Neural progenitor cell (in vitro differentiated cells): ENCODE data around the gene UNC13B. TPM values are rescaled to one million over a fixed set of nuclear protein-coding genes. Genes with fewer than 3 reads are reported as not detected.
A peak's percentile ranks its signal among the peaks of the same experiment; 100 is the strongest.

Experiments used
- DNase-seq: peaks from one replicate; pipeline ENCODE4 v3.0.0-alpha.2; 2016; ENCODE audit warnings: low spot score
- H2AFZ ChIP-seq: fragments of 200-600 bp; sonication (generic); replicated peaks from 2 replicates; pipeline ENCODE4 v1.6.1; 2016; ENCODE audit warnings: antibody characterized with exemption
- H3F3A ChIP-seq: fragments of 200-600 bp; sonication (generic); 2 replicates; pipeline ENCODE4 v1.6.1; 2016; ENCODE audit warnings: antibody characterized with exemption, low read depth
- H3K27ac ChIP-seq: fragments of 200-600 bp; sonication (generic); 2 replicates; pipeline ENCODE4 v1.5.1; 2016; ENCODE audit warnings: mild to moderate bottlenecking
- H3K27me3 ChIP-seq: fragments of 200-600 bp; sonication (generic); 2 replicates; pipeline ENCODE4 v1.6.1; 2016; ENCODE audit warnings: mild to moderate bottlenecking, moderate library complexity
- H3K36me3 ChIP-seq: fragments of 200-600 bp; sonication (generic); 2 replicates; pipeline ENCODE4 v1.5.1; 2016
- H3K4me1 ChIP-seq: fragments of 200-600 bp; sonication (generic); 2 replicates; pipeline ENCODE4 v1.6.1; 2016; ENCODE audit warnings: mixed run types
- H3K4me2 ChIP-seq: fragments of 200-600 bp; sonication (generic); 2 replicates; pipeline ENCODE4 v1.6.1; 2016
- H3K4me3 ChIP-seq: fragments of 200-600 bp; sonication (generic); 2 replicates; pipeline ENCODE4 v1.5.1; 2016
- H3K79me2 ChIP-seq: fragments of 200-600 bp; sonication (generic); 2 replicates; pipeline ENCODE4 v1.6.1; 2016; ENCODE audit warnings: low read depth
- H3K9ac ChIP-seq: fragments of 200-600 bp; sonication (generic); 2 replicates; pipeline ENCODE4 v1.6.1; 2016
- H3K9me3 ChIP-seq: fragments of 200-600 bp; sonication (generic); 2 replicates; pipeline ENCODE4 v1.5.1; 2016; ENCODE audit warnings: low read depth
- H4K20me1 ChIP-seq: fragments of 200-600 bp; sonication (generic); 2 replicates; pipeline ENCODE4 v1.6.1; 2016; ENCODE audit warnings: low read depth
- H3K27ac Mint-ChIP-seq: 3 replicates; pipeline ENCODE4 v1.8.0; 2021; ENCODE audit warnings: mixed read lengths
- H3K27me3 Mint-ChIP-seq: 2 replicates; pipeline ENCODE4 v1.8.0; 2022; ENCODE audit warnings: low read depth, mild to moderate bottlenecking, inconsistent platforms, moderate library complexity, mixed read lengths; ENCODE audit not compliant: insufficient read depth
- H3K36me3 Mint-ChIP-seq: 3 replicates; pipeline ENCODE4 v1.8.0; 2021; ENCODE audit warnings: mixed read lengths
- H3K4me1 Mint-ChIP-seq: 3 replicates; pipeline ENCODE4 v1.8.0; 2021; ENCODE audit warnings: mixed read lengths
- H3K4me3 Mint-ChIP-seq: 3 replicates; pipeline ENCODE4 v1.8.0; 2021; ENCODE audit warnings: mild to moderate bottlenecking, moderate library complexity, mixed read lengths
- H3K9me3 Mint-ChIP-seq: 3 replicates; pipeline ENCODE4 v1.8.0; 2020; ENCODE audit warnings: mixed read lengths
- EZH2 ChIP-seq: fragments of 200-600 bp; sonication (generic); IDR thresholded peaks from 2 replicates; pipeline ENCODE4 v1.6.1; 2017; ENCODE audit warnings: antibody characterized with exemption, mild to moderate bottlenecking, moderate library complexity
- EZH2phosphoT487 ChIP-seq: fragments of 200-600 bp; sonication (generic); IDR thresholded peaks from 2 replicates; pipeline ENCODE4 v1.6.1; 2017; ENCODE audit warnings: antibody characterized with exemption
- total RNA-seq: library from RNA; depleted of rRNA; stranded (reverse); fragments of >200 nt; gene quantifications from 2 replicates; pipeline ENCODE4 v1.2.3, GENCODE V29; 2015; ENCODE audit warnings: low replicate concordance
- TF ChIP-seq, protein P1 (sequence below): fragments of 200-600 bp; sonication (generic); IDR thresholded peaks from 2 replicates; pipeline ENCODE4 v1.5.1; 2017; ENCODE audit warnings: antibody characterized with exemption, mild to moderate bottlenecking

UNC13B gene
- total RNA-seq, 1 donor from 2014 or later = 40.7 TPM

DNA sequence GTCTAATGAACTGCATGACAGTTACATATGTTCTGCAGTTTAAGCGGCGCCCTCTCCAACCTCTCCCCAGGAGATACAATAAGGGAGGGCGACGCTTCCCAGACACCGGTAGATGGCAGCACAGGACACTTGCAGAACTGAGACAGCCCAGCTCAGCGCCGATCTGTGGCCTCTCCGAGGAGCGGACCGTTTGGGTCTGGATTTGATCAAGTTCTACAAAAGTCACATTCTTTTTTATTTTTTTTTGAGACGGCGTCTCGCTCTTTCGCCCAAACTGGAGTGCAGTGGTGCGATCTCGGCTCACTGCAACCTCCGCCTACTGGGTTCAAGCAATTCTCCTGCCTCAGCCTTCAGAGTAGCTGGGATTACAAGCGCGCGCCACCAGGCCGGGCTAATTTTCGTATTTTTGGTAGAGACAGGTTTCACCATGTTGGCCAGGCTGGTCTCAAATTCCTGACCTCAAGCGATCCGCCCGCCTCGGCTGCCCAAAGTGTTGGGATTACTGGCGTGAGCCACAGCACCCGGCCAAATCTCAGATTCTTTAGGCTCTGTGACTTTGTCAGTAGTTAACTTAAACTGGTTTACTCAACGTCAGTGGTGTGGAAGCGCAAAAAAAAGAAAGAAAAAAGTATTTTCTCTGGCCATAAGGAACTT, 44.8 kb upstream of the UNC13B start:
- TF ChIP-seq, protein P1, sequence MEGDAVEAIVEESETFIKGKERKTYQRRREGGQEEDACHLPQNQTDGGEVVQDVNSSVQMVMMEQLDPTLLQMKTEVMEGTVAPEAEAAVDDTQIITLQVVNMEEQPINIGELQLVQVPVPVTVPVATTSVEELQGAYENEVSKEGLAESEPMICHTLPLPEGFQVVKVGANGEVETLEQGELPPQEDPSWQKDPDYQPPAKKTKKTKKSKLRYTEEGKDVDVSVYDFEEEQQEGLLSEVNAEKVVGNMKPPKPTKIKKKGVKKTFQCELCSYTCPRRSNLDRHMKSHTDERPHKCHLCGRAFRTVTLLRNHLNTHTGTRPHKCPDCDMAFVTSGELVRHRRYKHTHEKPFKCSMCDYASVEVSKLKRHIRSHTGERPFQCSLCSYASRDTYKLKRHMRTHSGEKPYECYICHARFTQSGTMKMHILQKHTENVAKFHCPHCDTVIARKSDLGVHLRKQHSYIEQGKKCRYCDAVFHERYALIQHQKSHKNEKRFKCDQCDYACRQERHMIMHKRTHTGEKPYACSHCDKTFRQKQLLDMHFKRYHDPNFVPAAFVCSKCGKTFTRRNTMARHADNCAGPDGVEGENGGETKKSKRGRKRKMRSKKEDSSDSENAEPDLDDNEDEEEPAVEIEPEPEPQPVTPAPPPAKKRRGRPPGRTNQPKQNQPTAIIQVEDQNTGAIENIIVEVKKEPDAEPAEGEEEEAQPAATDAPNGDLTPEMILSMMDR = peak; percentile 95
- no peak for TF ChIP-seq EZH2
- no peak overlapping the region for H3K27ac ChIP-seq
- H3K4me1 ChIP-seq = peaks cover 15% of the 10 kb centered on the region
- no peaks in the 10 kb centered on the region for H3K9me3 ChIP-seq
- H3K9ac ChIP-seq = no peak overlapping the region
- Mint-ChIP-seq H3K27ac (peak overlapping the region; percentile 76), H3K4me1 (peaks cover 32% of the 10 kb centered on the region), H3K9me3 (no peaks in the 10 kb centered on the region), H3K27me3 (peaks cover 5% of the 10 kb centered on the region), H3K4me3 (peak overlapping the region; percentile 97), H3K36me3 (no peaks in the 10 kb centered on the region)
- peak overlapping the region; percentile 58 for H3K4me3 ChIP-seq
- H3K4me2 ChIP-seq = peak overlapping the region; percentile 97
- no peaks in the 10 kb centered on the region for H3K36me3 ChIP-seq
- H3K27me3 ChIP-seq = no peaks in the 10 kb centered on the region
- H3F3A ChIP-seq = peaks cover 27% of the 10 kb centered on the region
- DNase-seq = peak; percentile 97
- H2AFZ ChIP-seq = peak overlapping the region; percentile 95
- H4K20me1 ChIP-seq = no peaks in the 10 kb centered on the region
- peaks cover 18% of the 10 kb centered on the region for H3K79me2 ChIP-seq

- Histone ChIP-seq H3F3A (no peaks in the 10 kb centered on the region), H3K27me3 (no peaks in the 10 kb centered on the region), H3K9ac (no peak overlapping the region), H3K79me2 (no peaks in the 10 kb centered on the region), H3K4me2 (no peak overlapping the region), H3K4me1 (no peaks in the 10 kb centered on the region), H2AFZ (no peak overlapping the region), H3K9me3 (peaks cover 14% of the 10 kb centered on the region), H4K20me1 (no peaks in the 10 kb centered on the region), H3K4me3 (no peak overlapping the region), H3K27ac (no peak overlapping the region), H3K36me3 (no peaks in the 10 kb centered on the region)
- Mint-ChIP-seq H3K27me3 (no peaks in the 10 kb centered on the region), H3K27ac (no peak overlapping the region), H3K36me3 (no peaks in the 10 kb centered on the region), H3K9me3 (peaks cover 21% of the 10 kb centered on the region), H3K4me3 (no peak overlapping the region), H3K4me1 (no peaks in the 10 kb centered on the region)
- DNase-seq = no peak
- TF ChIP-seq EZH2 = no peak
- no peak for TF ChIP-seq EZH2phosphoT487
- TF ChIP-seq, protein P1 = no peak
Measured at GRCh38 chr9:35134920-35135319, 26.9 kb upstream of the UNC13B start.

- no peaks in the 10 kb centered on the region for H3K79me2 ChIP-seq
- Mint-ChIP-seq H3K9me3 (peaks cover 24% of the 10 kb centered on the region), H3K4me3 (no peak overlapping the region), H3K27me3 (peaks cover under 1% of the 10 kb centered on the region), H3K27ac (no peak overlapping the region), H3K36me3 (no peaks in the 10 kb centered on the region), H3K4me1 (no peaks in the 10 kb centered on the region)
- no peak overlapping the region for H3K9ac ChIP-seq
- TF ChIP-seq, protein P1 = no peak
- TF ChIP-seq EZH2 = no peak
- no peak for TF ChIP-seq EZH2phosphoT487
- DNase-seq = no peak
- no peaks in the 10 kb centered on the region for H3K27me3 ChIP-seq
- H3K9me3 ChIP-seq = peaks cover 7% of the 10 kb centered on the region
- no peak overlapping the region for H3K27ac ChIP-seq
- H3K4me1 ChIP-seq = no peaks in the 10 kb centered on the region
- H3K4me3 ChIP-seq = no peak overlapping the region
- no peak overlapping the region for H2AFZ ChIP-seq
- H3K4me2 ChIP-seq = no peak overlapping the region
- no peaks in the 10 kb centered on the region for H4K20me1 ChIP-seq
- no peaks in the 10 kb centered on the region for H3F3A ChIP-seq
- H3K36me3 ChIP-seq = no peaks in the 10 kb centered on the region
Measured at GRCh38 chr9:35135988-35136387, 25.8 kb upstream of the UNC13B start.
